DMS53 (cell line): ENCODE results near the gene HSP90AB1.

Experiments used
- DNase-seq: peaks from one replicate; lab custom pipeline; 2025; lab: John Stamatoyannopoulos, UW

HSP90AB1 gene

GRCh38 chr6:44235891-44236516 lies 10.9 kb upstream of the HSP90AB1 start:
- no peak for DNase-seq

- peak; percentile 99 for DNase-seq
Measured at GRCh38 chr6:44237021-44237812, 9.7 kb upstream of the HSP90AB1 start.

- peak; percentile 92 for DNase-seq
Measured at GRCh38 chr6:44237813-44238433, 9.0 kb upstream of the HSP90AB1 start.

GRCh38 chr6:44238687-44239350 lies 8.1 kb upstream of the HSP90AB1 start:
- DNase-seq: peak; percentile 84

- DNase-seq: no peak
Measured at GRCh38 chr6:44243345-44243744, 3.6 kb upstream of the HSP90AB1 start.

GRCh38 chr6:44245391-44245911 lies 1.4 kb upstream of the HSP90AB1 start:
- no peak for DNase-seq

GRCh38 chr6:44245912-44246662 lies 814 bp upstream of the HSP90AB1 start:
- peak; percentile 94 for DNase-seq

- DNase-seq: peak; percentile 80
Measured at GRCh38 chr6:44247338-44248302, 719 bp downstream of the HSP90AB1 start.

GRCh38 chr6:44248579-44248978 lies 1.7 kb downstream of the HSP90AB1 start:
- DNase-seq: no peak

- DNase-seq: no peak
Measured at GRCh38 chr6:44249082-44249748, 2.3 kb downstream of the HSP90AB1 start.

- DNase-seq: no peak
Measured at GRCh38 chr6:44250067-44250717, 3.3 kb downstream of the HSP90AB1 start.

- peak; percentile 47 for DNase-seq
Measured at GRCh38 chr6:44250718-44251123, 3.8 kb downstream of the HSP90AB1 start.

- DNase-seq: no peak
Measured at GRCh38 chr6:44251576-44252524, 4.9 kb downstream of the HSP90AB1 start.

GRCh38 chr6:44253307-44254101 lies 6.6 kb downstream of the HSP90AB1 start:
- peak; percentile 84 for DNase-seq

- DNase-seq: peak; percentile 67
Measured at GRCh38 chr6:44254191-44255104, 7.5 kb downstream of the HSP90AB1 start.
